Activated T-cell treated with anti-CD3 and anti-CD28 coated beads for 48 hours (primary cell): ENCODE results near the gene PIEZO1.

Source experiments
- DNase-seq: peaks from one replicate; pipeline ENCODE4 v3.0.0-alpha.2; 2020; ENCODE audit warnings: low read depth

PIEZO1 gene

DNA sequence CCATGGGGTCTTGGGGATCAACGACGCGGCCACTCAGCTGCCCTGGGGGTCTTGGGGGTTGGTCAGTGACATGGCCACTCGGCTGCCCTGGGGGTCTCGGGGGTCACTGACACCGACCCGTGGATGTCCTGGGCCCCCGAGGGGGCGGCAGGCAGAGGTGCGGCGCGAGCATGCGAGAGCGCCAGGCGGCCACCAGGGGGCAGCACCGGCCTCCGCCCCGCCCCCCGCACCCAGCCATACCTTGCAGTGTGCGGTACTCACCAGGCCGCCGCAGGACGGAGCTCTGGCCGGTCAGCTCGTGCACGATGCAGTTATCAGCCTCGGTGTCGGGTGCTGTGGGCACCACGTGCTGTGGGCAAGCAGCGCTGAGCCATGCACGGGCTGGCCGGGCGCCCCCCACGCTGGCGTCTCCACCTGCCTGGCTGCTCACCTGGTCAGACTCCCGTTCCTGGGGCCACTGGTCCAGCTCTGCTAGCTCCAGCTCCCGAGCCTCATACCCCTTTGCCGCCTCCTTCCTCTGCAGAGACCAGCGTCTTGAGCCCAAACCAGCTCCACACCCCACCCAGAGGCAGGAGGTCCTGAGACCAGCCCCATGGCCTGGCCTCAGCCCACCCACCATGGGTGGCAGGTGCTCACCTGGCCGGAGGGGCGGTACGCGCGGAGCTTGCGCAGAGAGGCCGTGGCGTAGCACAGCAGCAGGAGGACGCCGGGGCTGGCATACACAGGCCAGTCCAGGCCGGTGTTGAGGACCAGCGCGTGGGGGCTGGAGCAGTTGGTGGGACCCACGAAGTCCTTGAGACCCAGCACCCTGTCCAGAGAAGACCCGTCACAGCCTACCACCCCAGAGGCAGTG is 47.5 kb downstream of the PIEZO1 start:
- peak; percentile 62 for DNase-seq

DNA sequence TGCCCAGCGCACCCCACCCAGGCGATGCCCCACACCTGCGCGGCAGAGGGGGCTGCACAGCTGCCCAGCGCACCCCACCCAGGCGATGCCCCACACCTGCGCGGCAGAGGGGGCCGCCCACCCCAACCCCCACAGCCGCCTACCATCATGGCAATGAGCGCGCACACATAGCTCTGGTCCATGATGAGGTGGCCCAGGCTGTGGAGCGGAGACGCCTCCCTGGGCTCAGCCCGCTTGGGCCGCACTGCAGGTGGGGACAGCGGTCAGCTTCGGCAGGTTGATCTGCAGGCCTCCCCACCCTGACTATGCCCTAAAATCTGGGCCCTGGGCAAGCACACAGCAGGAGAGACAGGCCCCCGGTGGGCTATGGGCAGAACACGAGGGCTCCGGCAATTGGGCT is 48.5 kb downstream of the PIEZO1 start:
- DNase-seq, result no peak

DNA sequence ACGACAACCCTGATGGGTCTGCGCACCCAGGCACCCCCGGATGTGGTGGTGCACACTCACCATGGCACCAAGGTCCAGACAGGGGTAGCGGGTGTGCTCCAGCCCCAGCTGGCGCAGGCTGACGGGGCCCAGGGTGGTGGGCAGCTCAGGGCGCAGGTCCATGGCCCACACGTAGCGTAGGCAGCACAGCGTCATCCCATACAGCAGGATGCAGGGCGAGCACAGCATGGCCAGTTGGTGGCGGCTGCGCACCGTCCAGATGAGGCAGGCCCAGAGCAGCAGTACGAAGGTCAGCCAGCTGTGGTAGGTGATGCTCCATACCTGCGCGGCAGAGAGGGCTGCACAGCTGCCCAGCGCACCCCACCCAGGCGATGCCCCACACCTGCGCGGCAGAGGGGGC is 48.9 kb downstream of the PIEZO1 start:
- no peak for DNase-seq

DNA sequence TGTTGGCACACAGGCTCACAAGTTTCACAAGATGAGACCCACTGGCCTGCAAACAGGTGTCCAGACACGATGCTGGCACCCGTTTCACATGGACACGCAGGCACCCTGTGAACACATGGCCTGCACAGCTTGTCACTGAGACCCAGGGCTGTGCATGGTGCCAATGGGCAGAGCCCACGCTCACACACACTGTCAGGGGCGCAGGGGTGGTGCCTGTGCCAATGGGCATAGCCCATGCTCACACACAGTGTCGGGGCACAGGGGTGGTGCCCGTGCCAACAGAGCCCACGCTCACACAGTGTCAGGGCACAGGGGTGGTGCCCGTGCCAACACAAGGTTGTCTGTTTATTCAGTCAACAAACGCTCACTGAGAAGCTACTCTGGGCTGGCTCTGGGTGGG is 49.4 kb downstream of the PIEZO1 start:
- DNase-seq, result no peak

DNA sequence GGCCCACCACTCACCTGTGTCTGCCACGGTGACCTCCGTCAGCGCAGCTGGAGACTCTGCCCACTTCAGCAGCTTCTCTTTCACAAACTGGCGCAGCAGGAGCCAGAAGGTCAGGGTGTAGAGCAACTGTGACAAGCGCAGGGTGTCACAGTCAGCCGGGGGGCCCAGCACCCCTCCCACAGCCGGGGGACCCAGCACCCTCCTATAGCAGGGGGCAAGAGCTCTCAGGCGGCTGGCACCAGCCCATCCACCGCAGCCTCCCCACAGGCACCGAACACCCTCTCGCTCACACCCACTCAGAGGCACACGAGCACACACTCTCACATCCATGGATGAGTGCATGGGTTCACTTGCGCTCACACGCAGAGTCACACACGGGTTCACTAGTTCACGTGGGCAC is 49.9 kb downstream of the PIEZO1 start:
- DNase-seq, result no peak

DNA sequence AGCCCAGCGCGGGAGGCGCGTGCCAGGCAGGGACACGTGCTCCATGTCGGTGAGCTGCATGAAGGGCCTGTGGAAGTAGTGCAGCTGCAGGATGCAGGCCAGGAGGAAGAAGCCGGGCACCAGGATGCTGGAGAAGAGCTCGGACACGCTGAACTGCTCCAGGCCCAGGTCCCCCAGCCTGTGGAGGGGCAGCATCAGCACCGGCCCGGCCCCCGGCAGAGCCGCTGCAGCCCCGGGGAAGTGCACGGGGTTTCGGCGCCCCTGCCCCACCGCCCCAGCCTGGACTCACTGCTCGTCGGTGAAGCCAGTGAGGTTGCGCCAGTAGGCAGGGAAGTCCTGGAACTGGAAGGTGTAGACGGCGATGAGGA is 50.7 kb downstream of the PIEZO1 start:
- DNase-seq, result no peak

DNA sequence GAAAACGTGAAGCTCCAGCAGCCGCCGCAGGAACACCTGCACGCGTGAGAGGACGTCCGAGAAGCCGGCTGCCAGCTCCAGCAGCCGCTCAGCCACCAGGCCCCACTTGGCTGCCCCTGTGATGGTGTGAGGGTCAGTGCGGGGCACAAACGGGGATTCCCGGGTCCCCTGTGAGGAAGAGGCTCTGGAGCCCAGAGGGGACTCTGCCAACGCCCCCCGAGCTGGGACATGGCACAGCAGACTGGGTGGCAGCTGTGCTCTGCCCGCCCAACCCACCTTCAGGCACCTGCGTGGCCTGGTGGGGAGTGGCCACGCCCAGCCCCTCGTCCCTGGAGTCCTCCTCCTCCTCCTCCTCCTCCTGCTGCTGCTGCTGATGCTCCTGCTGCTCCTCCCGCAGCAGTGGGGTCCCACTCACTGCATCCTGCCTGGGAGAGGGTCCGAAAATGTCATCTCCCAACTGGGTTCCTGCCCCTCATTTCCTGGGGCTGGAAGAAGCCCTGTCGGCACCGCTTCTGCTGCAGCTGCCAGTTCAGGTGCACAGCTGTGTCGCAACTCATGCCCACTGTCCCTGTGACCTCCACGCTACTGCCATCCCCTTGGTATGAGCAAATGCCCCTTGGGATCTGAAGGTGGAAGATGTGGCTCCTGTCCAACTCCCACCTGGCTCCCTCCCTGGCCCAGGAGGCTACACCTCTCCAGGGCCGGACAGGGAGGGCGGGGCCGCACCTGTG is 51.2 kb downstream of the PIEZO1 start:
- no peak for DNase-seq

DNA sequence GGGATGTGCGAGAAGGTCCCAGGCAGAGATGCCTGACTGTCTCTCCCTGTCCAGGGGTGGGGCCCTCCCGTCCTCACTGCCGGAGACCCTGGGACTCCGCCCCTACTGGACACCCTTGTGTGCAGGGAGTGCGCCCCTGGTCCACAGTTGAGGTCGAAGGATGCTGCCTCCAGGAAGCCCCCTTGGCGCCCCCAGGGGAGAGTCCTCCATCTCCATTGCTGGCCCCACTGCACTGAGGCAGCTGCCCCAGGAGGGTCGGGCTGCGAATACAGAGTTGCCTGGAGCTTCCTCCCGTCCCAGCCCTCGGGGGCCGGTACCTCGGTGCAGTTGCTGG is 52.1 kb downstream of the PIEZO1 start:
- DNase-seq, result no peak

DNA sequence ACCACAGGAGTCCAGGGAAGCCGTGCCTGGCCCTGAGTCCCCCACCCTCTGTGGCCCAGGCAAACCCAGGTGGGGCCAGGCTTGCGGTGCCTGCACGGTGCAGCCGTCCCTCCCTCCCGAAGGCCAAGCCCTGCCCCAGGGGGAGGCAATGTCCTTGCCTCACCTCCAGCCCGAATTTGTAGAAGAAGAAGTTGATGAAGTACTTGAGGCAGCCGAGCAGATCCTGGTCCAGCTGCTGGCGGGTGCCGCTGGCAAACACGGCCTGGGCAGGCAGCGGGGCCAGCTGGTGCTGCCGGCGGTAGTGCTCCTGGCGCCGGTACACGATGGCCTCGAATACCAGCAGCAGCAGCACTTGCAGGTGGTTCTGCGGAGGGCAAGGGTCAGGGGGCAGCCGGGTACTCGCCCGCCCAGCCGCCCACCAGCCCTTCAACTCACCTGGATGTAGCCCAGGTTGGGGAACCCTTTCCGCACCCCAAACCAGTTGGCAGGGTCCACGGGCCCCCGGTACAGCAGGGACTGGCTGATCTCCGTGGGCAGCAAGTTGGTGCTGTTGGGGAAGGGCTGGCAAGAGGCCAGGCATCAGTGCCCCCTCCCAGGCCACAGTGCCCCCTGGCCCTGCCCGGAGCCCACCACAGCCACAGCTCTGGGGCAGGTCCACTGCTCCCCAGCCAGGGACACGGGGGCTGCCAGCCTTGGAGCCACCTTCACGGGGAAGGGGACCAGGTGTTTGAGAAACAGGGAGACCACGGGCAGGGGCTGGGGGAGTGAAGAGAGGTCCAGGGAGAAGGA is 52.7 kb downstream of the PIEZO1 start:
- DNase-seq, result no peak

DNA sequence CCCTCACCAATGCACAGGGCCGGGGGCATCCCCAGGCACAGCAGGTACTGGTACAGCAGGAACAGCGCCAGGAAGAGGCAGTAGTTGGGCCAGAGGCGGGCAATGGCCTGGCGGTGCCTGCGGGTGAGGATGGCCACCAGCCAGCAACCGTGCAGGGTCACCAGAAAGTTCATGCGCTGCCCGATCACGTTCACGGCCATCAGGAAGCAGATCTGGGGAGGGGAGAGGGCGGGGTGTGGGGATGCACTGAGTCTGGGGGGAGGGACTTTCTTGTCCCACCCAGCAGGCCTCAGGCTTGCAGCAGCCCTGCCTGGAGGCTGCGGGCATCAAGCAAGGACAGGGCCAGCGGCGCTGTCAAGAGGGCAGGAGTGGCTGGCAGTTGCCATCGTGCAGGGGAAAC is 53.3 kb downstream of the PIEZO1 start:
- DNase-seq, result no peak

DNA sequence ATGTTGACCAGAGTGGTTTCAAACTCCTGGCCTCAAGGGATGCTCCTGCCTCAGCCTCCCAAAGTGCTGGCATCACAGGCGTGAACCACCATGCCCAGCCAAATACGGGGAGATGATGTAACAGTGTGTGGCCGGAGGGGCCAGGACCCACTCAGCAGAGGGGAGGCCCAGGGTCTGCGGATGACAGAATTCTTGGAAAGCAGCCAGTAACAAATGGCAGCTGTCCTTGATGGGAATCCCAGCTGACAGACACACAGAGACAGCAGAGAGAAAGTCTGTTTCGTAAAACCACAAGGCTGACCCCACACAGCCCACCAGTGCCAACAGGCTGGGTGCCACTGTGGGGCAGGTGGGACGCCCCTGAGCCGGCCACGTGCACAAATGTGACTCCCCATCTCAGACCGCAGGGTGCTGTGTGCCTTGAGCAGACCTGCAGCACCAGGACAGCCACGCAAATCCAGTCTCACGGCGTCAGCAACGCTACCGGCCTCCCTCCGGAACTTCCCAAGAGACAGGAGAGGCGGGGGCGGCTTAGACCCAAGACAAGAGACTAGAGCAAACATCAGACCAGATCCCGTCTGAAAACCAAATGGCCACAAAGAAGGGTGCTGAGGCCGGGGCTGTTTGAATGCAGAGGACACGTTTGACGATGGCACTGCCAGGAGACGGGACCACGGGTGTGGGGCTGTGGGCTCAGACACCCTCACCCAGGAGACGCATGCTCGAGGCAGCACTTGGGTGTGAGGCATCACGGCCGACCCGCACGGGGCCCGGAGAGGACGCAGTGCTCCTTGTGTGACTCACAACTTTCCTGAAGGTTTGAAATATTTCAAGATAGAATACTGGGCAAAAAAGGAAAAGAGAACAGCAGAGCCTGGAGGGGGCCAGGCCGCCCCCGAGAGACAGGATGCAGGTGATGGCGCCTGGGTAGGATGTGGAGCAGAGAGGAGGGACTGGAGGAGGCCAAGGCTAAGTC is 54.1 kb downstream of the PIEZO1 start:
- DNase-seq, result no peak

DNA sequence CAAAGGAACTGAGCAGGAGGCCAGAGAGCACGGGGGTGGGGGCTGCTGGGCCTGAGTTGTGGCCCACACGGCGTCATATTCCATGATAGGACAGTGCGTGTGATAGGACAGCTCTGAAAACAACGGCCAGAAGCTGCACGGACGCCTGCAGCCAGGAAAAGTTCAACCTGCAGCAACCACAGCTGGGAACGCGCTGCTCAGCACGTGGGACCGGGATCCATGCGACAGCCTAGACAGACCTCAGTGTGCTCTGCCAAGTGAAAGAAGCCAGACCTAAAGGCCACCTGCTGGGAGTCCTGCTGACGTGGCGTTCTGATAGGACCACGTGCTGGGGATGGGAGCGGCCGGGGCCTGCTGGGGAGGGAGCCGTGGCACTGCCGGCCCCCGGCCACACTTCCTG is 57.1 kb downstream of the PIEZO1 start:
- DNase-seq, result no peak

DNA sequence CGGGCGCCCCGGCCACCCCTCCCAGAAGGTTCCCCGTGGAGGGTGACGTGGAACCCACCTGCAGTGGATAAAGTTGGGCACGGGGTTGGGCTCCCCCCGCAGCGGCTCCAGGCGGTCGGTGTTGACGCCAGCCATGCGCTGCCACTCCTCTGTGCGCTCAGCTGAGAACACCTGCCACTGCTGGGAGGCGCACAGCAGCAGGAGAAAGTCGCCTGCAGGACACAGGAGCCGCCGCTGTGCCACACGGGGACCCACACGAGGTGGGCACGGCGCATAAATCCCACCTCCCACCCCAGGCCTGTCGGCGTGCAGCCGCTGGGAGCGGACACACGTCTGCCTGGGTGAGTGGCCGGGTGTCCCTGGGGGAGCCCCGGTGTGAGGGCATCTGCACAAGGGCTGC is 58.0 kb downstream of the PIEZO1 start:
- DNase-seq, result no peak

DNA sequence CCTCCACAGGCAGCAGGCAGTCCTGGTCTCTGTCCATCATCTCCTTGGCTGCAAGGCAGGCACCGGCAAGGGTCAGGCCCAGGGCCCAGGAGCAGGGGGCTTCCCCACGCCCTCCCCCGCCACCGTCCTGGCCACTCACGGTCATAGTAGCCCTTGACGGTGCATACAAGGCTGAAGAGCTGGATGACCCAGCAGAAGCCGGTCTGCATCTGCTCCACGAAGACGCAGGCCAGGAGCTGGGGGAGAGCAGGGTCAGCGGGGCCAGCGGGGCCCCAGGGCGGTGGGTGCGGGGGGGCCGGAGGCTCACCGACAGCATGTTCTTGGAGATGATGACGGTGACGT is 58.6 kb downstream of the PIEZO1 start:
- no peak for DNase-seq

DNA sequence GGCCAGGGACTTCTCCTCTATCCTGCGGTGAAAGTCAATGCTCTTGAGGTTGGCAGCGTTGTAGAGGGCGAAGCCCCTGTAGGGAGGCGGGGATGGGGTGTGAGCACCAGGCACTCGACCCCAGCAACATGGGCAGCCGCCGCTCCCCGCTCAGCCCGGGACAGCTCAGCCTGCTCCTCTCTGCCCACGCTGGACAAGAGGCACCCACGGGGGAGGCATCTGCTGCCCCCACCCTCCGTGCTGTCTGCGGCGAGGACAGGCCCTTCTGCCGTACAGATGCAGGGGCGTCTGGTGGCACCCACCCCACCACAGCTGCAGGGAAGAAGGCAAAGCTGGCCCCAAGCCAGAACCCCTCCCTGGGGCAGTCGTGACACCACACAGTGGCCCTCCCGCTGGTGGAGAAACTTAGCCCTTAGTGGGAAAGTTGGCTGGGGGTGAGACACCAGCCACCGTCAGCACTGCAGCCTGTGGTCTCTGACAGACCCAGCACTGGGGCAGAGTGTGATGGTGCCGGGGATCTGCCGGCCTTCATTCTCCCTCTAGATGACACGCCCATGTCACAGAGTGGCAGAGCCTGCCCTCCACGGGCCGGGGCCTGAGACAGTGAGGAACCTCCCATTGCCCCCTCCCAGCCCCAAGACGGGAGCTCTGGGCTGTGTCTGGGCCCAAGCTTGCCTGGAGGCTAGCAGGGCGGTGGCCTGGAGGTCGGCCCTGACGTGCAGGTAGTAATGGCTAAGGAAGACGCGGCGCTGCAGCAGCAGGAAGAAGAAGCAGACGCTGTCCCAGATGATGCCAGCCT is 59.2 kb downstream of the PIEZO1 start:
- DNase-seq, result no peak

DNA sequence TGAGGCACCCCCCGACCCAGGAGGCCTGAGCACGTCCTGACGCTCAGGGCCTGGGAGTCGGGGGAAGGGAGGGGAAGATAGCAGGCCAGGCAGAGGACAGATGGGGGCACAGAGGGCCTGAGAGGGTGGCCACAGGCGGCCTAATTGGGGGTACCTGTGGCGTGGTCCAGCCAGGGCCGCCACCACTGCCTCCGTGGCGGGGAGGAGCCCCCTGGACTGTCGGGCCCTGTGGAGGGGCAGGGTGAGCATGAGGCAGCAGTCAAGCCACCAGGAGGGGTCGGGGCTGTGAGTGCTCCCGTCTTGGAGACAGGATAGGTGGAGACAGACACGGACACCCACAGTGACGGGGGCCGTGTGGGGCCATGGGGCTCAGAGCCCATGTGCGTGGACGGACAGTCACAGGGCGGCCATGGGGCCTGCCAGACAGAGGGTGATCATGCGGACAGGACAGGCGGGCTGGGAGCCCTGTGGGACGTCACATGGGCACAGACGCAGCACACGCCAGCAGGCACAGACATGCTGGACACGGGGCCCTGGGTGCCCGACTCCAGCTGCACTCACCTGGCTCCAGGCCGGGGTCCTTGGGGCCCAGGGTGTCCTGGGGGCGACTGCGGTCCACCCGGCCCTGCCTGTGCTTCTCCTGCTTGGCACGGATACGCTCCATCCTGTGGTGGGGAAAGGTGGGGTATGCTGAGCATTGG is 60.0 kb downstream of the PIEZO1 start:
- no peak for DNase-seq

DNA sequence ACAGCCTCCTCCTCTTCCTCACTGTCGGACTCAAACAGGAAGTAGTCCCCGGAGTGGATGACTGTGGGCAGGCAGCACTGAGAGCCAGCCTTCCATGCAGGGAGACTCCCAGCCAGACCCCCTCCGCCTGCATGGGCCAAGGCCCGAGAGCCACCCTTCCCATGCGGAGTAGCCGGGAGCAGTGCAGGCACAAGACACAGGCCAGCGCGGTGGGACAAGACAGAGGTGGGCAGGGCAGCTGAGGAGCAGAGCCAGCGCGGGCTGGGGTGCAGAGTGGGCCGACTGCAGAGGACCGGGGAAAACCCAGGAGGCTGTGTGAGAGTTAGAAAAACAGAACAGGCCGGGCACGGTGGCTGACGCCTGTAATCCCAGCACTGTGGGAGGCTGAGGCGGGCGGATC is 61.1 kb downstream of the PIEZO1 start:
- DNase-seq, result no peak

DNA sequence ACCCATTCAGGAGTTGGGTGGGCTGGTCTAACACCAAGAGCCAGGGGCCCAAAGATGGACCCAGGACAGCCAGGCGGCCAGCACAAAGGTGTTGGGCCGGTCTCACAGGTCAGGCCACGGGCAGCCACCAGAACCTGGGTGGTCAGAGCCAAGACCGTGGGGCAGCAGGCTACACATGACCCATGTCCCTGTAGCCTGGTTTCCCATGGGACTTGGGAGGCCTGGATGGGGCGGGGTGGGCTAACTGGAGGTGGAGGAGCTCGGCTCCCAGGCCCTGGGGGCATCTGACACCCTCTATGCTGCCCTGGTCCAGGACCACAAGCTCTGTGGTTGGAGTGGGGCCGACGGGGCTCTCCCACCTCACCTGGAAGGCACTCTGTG is 61.5 kb downstream of the PIEZO1 start:
- DNase-seq, result no peak

DNA sequence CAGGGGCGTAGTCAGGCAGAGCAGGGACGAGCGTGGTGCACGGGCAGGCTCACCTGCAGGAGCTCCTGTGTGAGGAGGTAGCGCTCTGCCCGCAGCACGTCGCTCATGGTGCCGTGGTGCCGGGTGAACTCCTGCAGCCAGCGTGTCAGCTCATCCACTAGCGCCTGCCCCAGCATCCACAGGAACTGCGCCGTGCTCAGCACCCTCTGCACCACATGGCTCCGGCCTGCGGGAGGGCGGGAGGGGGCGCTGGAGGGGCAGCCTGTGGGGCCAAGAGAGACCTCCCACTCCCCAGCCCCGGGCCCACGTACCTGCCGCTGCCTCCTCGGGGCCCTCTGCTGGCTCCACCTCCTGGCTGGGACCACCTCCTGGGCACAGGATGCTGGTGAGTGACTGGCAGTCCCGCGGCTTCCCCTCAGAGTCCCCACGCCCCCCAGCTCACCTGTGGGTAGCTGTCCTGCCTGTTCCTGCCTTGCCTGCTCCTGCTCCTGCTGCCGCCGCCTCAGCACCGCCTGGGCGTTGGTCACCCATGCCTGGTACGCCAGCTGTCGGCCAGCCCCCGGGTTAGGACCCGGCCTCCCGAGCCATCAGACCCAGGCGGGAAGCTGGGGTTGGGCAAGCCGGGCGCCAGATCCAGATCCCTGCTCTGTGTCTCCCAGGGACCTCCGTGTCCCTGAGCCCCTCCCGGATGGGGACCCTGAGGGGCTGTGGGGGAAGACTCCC is 62.1 kb downstream of the PIEZO1 start:
- DNase-seq, result no peak
